ENCODE measurements around the gene PIGP. TPM values are rescaled to one million over a fixed set of nuclear protein-coding genes. Genes with fewer than 3 reads are reported as not detected.

Gene PIGP
- total and polyA plus RNA-seq, 2 of the 13 experiments (the other 11 are each of a cell fraction or from before 2014, with no cell fraction given) = 14.8 to 33.4 TPM

DNA sequence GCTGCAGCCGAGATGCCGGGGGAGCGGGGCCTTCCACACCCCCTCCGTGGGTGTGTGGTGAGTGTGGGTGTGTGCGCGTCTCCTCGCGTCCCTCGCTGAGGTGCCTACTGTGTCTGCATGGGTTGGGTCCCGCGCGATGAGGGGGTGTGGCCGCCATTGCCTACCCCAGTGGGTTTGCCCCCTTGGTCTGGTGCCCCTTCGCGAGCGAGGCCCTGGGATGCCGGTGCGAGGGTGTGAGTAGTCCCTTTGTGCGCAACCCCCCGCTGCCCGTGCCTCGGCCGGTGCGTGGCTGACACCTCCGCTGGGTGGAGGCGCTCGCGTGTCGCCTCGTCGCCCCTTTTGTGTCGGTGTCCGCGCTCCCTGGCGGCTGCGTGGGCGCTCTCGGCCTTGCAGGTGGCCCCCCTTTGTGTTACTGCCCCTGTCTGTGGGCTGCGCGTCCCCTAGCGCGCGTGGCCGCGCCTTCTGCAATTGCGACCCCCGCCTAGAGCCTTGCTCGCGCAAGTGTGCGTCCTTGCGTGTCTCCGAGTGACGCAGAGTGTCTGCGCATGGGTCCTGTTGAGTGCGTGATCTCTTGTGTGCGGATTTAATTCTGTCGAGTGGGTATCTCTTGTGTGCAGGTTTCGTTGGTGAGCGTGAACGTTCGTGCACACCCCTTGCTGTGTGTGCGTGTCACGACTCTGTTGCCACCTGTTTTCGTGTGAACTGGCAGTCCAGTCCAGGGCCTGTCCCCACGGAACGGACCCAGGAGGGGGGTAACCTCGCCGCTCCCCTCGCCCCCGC, 736 bp upstream of the PIGP start (continued):
- TF ChIP-seq AGO1 (IDR thresholded peaks at IDR 0.05; ENCODE audit: low read depth, low read length, poor library complexity, severe bottlenecking) (peak; percentile 3), ZNF10 (CRISPR knock-in tag; IDR thresholded peaks at IDR 0.05; ENCODE audit: borderline replicate concordance, low read depth) (no peak), ZNF776 (CRISPR knock-in tag; IDR thresholded peaks at IDR 0.05) (no peak; the same call in 1 of the 2 replicates), ZEB1 (IDR thresholded peaks at IDR 0.05; ENCODE audit: insufficient replicate concordance, low read depth) (no peak), MIER3 (CRISPR knock-in tag; IDR thresholded peaks at IDR 0.05; ENCODE audit: borderline replicate concordance) (no peak), ETV5 (CRISPR knock-in tag; IDR thresholded peaks at IDR 0.05; ENCODE audit: borderline replicate concordance) (peak; percentile 6; the same call in 1 of the 2 replicates), RBAK (CRISPR knock-in tag; IDR thresholded peaks at IDR 0.05) (no peak)
- TF ChIP-seq, protein P1, sequence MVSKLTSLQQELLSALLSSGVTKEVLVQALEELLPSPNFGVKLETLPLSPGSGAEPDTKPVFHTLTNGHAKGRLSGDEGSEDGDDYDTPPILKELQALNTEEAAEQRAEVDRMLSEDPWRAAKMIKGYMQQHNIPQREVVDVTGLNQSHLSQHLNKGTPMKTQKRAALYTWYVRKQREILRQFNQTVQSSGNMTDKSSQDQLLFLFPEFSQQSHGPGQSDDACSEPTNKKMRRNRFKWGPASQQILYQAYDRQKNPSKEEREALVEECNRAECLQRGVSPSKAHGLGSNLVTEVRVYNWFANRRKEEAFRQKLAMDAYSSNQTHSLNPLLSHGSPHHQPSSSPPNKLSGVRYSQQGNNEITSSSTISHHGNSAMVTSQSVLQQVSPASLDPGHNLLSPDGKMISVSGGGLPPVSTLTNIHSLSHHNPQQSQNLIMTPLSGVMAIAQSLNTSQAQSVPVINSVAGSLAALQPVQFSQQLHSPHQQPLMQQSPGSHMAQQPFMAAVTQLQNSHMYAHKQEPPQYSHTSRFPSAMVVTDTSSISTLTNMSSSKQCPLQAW (CRISPR knock-in tag; IDR thresholded peaks at IDR 0.05) = no peak
- TF ChIP-seq, protein P2, sequence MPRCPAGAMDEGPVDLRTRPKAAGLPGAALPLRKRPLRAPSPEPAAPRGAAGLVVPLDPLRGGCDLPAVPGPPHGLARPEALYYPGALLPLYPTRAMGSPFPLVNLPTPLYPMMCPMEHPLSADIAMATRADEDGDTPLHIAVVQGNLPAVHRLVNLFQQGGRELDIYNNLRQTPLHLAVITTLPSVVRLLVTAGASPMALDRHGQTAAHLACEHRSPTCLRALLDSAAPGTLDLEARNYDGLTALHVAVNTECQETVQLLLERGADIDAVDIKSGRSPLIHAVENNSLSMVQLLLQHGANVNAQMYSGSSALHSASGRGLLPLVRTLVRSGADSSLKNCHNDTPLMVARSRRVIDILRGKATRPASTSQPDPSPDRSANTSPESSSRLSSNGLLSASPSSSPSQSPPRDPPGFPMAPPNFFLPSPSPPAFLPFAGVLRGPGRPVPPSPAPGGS (CRISPR knock-in tag; IDR thresholded peaks at IDR 0.05) = no peak
- TF ChIP-seq, protein P3, sequence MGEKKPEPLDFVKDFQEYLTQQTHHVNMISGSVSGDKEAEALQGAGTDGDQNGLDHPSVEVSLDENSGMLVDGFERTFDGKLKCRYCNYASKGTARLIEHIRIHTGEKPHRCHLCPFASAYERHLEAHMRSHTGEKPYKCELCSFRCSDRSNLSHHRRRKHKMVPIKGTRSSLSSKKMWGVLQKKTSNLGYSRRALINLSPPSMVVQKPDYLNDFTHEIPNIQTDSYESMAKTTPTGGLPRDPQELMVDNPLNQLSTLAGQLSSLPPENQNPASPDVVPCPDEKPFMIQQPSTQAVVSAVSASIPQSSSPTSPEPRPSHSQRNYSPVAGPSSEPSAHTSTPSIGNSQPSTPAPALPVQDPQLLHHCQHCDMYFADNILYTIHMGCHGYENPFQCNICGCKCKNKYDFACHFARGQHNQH (CRISPR knock-in tag; IDR thresholded peaks at IDR 0.05) = peak; percentile 28; the same call in 1 of the 2 replicates
- TF ChIP-seq, protein P4, sequence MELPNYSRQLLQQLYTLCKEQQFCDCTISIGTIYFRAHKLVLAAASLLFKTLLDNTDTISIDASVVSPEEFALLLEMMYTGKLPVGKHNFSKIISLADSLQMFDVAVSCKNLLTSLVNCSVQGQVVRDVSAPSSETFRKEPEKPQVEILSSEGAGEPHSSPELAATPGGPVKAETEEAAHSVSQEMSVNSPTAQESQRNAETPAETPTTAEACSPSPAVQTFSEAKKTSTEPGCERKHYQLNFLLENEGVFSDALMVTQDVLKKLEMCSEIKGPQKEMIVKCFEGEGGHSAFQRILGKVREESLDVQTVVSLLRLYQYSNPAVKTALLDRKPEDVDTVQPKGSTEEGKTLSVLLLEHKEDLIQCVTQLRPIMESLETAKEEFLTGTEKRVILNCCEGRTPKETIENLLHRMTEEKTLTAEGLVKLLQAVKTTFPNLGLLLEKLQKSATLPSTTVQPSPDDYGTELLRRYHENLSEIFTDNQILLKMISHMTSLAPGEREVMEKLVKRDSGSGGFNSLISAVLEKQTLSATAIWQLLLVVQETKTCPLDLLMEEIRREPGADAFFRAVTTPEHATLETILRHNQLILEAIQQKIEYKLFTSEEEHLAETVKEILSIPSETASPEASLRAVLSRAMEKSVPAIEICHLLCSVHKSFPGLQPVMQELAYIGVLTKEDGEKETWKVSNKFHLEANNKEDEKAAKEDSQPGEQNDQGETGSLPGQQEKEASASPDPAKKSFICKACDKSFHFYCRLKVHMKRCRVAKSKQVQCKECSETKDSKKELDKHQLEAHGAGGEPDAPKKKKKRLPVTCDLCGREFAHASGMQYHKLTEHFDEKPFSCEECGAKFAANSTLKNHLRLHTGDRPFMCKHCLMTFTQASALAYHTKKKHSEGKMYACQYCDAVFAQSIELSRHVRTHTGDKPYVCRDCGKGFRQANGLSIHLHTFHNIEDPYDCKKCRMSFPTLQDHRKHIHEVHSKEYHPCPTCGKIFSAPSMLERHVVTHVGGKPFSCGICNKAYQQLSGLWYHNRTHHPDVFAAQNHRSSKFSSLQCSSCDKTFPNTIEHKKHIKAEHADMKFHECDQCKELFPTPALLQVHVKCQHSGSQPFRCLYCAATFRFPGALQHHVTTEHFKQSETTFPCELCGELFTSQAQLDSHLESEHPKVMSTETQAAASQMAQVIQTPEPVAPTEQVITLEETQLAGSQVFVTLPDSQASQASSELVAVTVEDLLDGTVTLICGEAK (IDR thresholded peaks at IDR 0.05) = no peak
- TF ChIP-seq, protein P4 (CRISPR knock-in tag; IDR thresholded peaks at IDR 0.05) = peak; percentile 39; the same call in 1 of the 2 replicates
- TF ChIP-seq, protein P5, sequence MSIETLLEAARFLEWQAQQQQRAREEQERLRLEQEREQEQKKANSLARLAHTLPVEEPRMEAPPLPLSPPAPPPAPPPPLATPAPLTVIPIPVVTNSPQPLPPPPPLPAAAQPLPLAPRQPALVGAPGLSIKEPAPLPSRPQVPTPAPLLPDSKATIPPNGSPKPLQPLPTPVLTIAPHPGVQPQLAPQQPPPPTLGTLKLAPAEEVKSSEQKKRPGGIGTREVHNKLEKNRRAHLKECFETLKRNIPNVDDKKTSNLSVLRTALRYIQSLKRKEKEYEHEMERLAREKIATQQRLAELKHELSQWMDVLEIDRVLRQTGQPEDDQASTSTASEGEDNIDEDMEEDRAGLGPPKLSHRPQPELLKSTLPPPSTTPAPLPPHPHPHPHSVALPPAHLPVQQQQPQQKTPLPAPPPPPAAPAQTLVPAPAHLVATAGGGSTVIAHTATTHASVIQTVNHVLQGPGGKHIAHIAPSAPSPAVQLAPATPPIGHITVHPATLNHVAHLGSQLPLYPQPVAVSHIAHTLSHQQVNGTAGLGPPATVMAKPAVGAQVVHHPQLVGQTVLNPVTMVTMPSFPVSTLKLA (IDR thresholded peaks at IDR 0.05) = no peak
